Brain pericyte (primary cell): ENCODE measurements around the gene KSR2.

ENCODE experiments used
- DNase-seq: peaks from one replicate; pipeline ENCODE4 v3.0.0-alpha.2; 2012; ENCODE audit warnings: low read depth, low spot score

Gene KSR2

DNA sequence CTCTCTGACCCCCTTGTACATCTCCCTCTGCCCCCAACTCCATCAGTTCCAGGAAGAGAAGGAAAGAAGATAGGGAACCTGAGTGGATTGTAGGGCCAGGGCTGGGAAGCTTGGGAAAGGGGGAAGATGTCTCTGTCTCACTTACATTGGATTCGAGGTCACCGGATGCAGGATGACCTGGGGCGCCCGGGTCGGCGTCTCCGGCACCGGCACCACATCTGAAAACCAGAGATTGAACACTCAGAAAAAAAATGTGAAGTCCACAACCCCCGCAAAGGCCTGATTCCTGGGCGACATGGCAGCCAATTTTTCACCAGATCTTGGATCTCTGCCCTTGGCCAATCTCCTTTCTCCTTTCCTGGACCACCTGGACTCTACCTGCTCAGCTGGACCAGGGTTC, 438.0 kb downstream of the KSR2 start:
- DNase-seq: no peak

DNA sequence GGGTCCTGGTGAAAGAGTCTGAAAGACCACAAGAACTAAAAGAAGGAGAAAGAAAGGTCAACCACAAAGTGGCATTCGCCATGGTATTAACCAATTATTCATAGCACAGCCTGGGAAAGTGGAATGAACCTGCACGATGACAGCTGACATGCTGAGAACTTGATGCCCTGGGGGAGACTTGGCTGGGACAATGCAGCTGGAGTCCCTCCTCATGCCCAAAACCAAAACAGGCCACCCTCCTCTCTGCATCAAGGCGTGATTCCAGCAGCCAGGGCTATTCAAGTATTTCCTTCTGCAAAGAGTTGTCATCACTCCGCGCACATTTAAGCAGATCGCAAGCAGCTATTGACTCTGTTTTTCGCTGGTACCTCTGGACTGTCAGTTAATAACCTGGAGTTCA, 440.3 kb downstream of the KSR2 start:
- no peak for DNase-seq

DNA sequence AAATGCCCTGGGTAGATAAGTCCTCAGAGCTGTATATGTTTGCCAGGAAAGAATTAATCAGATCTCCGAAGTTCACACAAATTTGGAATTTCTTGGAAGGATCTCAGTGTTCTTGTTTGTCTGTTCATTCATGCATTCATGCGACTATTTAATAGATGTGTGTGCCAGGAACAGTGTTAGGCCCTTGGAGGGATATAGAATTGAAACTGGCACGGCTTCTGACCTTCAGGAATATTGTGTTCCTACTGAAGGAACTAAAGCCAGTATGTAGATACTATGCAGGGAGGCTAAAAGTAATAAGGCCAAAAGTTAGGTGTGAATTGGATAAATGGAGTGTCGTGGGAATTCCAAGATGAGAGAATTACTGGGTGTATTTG, 441.3 kb downstream of the KSR2 start:
- DNase-seq: no peak

DNA sequence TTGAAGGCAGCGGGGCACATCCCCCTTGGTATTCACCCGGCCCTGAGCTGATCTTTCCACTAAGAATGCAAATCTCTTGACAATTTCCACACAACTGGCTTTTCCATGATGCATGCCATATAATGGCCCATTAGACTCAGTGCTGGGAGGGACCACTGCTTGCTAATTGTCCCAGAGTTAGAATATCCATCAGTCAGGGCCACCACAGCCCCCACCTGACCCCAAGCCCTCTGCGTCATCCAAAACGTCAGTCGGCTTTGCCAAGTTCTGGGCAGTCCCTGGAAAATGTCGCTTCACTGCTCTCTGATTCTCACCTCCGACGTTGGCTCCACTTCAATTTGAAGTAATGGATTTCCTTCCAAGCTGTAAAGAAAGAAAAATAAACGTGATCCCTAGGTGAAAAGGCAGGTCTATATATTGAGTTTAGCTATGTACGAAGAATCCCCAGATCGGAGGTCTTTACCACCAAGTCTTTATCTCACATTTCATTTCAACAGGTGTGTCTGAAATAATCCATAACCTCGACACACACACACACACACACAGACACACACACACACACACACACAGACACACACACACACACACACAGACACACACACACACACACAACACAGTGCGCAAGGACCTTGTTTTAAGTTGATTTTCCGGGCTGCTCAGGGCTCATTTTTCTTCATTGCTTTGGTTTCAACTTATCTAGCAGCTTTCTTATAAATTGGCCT, 441.9 kb downstream of the KSR2 start:
- no peak for DNase-seq

DNA sequence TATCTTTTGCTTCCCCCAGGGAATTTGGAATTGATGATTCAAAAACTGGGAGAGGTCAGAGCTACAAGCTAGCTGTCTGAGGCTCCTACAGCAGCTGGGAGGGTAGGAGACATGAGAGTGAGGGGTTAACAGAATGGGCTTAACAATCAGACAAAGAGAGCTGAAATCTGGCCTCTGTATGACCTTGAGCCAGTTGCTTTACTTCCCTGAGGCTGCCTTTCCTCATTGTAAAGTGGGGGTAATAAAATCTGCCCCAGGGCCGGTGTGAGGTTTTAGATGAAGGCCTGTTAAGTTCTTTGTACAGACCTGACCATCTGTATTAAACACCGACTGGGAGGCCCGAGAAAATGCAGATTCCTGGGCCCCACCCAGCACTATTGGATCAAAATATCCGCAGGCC, 443.0 kb downstream of the KSR2 start:
- DNase-seq: no peak

DNA sequence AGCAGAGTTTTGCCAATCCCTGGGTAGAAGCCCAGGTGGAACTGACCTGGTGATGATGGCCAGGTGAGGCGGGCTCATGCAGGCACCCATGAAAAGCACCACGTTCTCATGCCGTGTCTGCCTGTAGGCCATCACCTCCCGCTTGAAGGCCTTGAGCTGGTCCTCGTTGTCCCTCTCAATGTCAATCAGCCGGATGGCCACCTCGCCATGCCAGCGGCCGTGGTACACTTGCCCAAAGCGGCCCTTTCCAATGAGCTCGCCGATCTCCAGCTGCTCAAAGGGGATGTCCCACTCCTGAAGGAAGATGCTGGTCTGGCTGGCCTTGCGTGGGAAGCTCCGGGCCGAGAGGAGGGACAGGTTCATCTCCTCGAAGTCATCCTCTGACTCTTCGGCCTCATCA, 444.0 kb downstream of the KSR2 start:
- DNase-seq: no peak

DNA sequence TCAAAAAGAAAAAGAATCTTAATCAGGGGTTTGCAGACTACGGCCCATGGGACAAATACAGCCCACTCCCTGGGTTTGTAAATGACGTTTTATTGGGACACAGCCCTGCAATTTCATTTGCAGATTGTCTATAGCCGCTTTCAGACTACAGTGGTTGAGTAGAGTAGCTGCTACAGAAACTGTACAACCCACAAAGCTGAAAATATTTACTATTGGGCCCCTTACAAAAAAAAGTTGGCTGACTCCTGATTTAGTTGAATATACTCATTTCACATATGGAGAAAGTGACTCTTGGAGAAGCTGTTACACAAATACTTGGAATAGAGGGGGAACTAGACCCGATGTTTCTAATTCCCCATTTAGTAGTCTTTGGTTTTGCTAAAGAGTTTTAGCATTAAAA, 444.8 kb downstream of the KSR2 start:
- DNase-seq: no peak

DNA sequence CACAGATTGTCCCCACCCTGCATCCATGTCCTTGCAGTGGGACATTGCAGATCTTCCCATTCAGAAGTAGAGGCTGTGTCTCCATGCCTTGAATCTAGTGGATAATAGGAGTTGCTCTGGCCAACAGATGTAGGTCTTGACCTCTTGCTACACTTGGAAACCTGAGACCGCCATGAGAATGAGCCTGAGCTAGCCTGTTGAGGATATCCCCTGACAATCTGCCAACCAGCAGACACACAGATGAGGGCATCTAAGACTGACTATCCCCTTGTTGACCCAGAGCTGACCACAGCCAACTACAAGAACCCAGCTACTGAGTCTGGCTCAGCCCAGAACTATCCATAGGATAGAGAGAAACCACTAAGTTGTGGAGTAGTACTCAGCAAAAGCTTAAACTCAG, 446.2 kb downstream of the KSR2 start:
- DNase-seq: no peak

DNA sequence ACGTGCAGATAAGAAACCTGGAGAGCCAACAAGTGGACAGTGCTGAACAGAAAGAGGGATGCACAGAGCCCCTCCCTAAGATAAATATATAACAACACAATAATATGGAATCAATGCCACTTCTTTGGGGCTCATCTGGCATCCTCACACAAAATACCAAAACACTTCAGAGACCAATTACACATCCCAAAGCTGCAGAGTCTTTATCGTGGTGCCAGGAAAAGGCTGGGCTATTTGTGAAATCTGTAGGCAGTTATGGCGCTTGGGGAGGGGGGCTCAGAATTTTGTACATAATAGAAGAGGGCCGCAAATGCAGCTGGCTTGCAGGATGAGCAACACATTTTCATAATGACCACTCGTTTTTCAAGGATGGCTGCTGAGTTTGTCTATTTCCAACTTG, 446.9 kb downstream of the KSR2 start:
- DNase-seq: no peak

DNA sequence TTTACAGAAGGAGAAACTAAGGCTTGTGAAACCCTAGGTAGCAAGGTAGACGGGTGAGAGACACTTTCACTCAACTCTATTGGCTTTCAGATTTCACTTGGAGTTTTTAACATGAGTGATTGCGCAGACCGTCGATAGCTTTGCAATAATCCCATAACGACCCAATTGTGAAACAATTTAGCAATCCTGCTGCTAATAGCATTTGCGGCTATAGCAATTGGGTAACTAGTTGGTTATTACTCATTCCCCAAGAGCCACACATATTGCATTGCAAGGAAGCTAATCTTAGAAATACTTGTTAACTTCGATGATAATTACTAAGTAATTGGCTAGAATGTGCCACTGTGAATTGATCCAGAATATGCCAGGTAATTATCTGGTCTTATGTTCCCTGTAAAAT, 447.4 kb downstream of the KSR2 start:
- no peak for DNase-seq

DNA sequence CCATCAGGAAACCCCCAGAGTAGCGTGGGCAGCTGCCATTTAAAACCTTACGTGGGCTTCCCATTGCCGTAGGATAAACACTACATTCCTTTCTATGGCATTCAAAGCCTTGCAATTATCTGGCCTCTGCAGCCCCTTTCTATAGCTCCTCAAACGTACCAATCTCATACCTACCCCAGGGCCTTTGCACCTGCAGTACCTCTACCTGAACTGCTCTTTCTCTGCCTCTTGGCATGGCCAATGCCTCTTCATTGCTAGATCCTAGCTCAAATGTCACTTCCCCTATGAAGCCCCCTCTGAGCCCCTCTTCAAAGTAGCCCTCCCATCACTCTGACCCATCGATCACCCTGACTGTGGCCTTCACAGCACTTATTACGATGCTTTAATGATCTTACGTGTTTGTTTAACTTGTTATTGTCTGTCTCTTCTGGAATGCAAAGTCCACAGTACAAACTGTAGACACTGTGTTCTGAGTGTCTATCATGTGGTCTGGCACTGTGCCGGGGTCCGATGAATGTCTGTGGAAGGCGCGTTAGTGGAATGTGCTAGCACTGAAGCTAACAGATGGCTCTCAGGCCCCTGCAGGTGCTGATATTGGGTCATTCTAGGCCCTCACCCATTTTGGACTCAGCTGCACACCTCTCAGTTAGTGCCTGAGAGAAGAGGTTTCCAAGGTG, 450.1 kb downstream of the KSR2 start:
- no peak for DNase-seq

DNA sequence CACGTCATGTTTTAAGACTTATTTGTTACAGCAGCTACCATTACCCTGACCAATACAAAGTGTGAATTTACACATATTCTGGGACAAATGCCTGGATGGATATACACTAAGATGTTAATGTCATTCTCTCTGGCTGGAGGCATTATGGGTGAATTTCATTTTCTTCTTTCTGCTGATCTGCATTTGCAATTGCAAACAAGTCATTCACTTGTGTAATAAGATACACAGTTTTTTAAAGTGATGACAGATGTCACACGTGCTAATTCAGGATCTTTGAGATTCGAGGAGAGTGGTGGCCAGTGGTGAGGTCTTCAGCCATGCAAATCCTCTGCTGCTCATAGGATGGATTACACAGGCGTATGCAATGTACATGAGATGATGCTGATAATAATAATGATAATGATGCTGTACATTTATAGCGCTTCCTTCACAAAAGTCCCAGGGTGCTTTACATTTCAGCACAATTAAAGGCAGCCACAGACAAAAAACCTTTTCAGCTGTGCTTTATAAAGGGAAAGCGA, 451.5 kb downstream of the KSR2 start:
- no peak for DNase-seq

DNA sequence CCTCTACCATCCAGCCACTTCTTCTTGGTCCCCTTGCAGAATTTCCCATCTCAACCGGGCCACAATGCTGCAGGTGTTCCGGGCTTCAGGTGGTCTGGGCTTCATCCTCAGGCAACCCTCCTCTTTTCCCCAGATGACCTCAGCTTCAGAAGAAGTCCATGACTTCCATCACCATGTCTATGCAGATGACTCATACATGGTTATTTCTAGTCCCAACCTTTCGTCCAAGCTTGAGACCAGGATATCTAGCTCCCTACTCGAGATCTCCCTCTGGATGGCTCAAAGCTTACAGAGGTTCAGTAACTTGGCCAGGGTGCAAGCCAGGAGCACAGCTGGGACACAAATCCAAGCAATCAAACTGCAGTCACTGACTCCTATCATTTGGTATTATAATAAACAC, 452.8 kb downstream of the KSR2 start:
- no peak for DNase-seq

DNA sequence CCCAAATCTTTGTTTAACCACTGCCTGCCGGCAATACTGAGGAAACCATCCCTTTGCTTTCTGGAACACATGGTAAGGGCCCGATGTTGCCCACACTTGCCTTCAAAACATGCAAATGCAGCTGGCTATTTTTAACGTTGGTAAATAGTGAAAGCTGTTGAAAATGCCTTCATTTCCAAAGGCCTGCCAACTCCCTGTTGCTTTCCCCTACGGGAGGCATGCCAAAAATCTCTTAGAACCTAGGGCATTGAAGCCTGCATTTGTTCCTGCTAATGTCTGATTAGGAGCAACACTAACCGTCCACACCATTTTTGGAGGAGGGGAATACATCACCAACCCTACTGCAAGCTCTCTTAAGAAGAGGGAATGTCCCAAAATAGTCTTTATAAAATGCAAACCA, 454.8 kb downstream of the KSR2 start:
- no peak for DNase-seq

DNA sequence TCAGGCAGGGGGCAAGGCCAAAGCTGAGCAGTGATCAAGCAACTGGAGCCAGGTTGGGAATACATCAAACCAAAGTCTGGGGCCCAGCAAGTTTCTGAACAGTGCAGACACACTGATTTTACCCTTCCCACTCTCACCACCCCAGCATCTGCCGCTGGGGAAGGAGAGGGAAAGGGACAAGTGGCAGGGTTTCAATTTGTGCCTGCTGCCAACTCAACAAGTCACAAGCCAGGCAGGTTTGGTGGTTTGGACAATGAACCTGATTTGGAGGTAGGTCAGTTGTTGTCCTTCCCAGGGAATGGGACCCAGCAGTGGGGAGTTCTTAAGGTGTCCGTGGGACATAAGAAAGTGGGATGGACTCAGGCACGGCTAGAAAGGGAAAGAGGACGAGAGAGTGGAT, 455.4 kb downstream of the KSR2 start:
- DNase-seq: no peak

DNA sequence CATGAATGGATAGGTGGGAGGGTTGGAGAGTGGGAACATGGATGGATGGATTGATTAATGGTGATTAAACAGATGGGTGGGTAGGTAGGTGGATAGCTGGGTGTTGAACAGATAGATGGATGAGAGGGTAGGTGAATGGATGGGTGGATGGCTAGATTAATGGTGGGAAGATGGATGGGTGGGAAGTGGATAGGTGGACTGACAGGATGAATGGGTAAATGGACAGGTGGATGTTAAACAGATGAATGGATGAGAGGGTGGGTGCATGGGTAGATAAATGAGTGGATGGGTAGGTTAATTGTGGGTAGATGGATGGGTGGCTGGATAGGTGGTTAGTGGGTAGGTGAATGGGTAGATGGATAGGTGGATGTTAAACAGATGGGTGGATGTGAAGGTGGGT, 460.3 kb downstream of the KSR2 start:
- no peak for DNase-seq

DNA sequence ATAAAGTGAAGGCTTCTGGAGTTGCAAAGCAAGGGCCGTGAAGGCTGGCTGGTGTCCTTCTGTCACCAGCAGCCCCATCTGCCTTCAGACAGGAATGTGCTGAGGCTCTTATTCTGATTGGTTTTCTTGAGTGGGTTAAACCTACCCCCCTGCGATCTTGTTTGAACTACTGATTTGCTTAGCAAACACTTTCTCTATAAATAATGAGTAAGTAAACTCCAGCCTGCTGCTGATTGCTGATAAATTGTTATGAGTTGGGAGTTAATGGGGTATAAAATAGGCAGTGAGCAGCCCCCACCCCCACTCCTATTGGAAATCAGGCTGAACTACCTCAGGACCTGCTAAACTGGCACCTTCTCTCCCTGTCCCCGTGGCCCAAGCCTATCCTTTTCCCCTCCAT, 461.2 kb downstream of the KSR2 start:
- DNase-seq: no peak

DNA sequence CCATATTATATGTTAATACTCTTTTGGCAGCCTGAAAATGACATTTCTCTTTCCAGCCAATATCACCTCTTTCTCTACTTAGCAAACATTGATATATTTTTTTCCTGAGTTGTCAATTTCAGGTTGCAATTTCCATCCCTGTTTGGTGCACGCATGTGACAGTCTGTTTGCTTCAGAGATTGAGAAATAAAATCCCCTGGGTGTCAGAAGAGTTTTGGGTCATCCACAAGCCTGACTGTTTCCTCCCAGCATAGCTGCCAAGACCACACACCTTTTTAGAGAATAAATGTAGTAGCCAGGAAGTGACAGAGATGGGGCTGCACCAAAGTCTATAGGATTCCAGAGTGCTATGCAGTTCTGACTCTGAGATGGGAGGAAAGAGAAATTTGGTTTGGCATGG, 462.5 kb downstream of the KSR2 start:
- DNase-seq: no peak

DNA sequence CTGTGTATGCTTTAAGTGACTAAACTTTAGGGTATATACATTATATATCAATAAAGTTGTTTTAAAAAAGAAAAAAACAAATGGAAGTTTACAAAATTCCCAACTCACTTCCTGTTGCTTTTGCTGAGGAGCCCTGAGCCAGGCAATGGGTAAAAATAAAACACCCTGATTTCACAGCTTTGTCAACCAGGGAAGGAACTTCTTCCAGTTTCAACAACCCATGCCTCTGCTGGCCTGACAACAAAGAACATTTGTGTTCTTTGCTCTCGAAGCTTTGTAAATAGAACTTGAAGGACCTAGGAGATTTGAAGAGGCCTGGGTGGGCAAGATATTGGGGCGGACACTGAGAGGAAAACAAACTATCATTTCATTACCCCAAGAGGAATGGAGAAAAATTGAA, 466.2 kb downstream of the KSR2 start:
- DNase-seq: no peak

DNA sequence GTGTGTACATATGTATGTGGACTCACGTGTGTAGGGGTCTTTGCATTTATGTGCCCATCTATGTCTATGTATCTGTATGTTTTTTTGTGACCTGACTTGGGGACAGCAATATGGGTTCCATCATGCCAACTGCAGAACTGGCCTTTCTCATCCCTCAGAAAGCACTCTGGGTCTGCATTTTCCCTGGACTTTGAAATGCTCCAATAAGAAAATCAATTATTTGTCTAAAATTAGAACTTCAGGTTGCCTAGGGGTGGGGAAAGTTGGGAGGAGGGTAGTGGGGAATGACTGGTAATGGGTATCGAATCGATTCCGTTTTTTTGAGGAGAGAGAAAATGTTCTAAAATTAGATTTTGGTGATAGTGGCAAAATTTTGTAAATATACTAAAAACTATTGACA, 466.6 kb downstream of the KSR2 start:
- no peak for DNase-seq

DNA sequence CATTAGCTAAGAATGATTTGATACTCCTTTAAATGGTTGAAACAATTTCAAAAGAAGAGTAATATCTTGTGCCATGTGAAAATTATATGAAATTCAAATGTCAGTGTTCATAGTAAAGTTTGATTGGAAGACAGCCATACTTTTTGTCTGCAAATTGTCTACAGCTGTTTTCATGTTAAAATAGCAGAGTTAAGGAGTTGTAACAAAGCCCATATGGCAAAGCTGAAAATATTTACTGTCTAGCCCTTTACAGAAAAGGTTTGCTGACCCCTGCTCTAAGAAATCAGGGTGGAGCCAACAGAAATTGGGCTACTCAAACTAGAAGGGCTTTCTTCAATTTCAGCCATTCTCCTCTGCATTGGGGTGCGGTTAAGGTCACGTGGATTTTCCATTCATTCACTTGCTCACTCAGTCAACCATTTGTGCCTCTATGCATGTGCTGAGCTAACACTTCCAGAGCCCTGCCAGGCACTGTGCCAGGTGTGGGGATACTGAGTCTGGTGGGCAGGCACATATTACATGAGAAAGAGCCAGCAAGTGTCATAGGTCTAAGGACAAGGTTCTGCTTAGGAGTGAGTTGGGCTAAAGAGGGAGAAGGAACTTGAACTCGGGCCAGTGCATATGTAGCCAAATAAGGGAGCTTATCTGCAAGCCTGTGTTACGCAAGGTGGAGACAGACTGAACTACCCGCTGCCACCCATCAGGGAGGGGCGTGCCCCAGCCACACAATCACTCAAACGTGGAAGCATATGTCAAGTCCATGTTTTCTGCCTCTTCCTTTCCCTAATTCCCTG, 467.5 kb downstream of the KSR2 start:
- no peak for DNase-seq

DNA sequence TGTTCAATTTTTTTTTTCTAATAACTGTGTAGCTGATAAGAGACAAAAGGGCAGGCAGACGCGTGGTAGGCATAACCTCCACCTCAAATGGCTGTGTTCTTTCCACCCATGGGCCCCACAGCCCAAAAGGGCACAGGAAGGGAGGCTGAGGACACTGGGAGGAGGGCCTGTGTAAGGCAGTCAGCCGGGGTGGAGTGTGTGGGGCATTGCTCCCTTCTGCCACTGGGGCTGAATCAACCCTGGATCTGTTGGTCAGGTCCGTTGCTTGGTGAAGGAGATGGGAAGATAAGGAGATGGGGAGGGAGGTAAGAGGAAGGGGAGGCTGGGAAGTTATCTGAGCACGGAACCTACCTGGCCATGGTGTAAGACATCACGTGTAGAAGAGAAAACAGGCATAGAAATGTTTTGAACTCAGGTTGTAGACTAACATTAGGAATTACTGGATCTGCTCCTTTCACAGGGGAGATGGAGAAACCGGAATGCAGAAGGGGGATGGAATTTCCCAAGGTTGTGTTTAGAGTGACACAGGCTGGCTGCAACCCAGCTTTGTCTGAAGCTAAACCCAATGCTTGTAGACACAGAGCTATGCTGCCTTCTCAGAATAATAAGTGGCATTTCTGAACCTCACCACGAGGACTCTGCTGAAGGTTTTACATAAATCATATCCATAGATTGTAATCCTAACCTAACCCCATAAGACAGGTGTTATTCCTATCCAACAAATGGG, 468.9 kb downstream of the KSR2 start:
- no peak for DNase-seq
